ENCODE measurements around the gene BRSK2. TPM values are rescaled to one million over a fixed set of nuclear protein-coding genes. Genes with fewer than 3 reads are reported as not detected.
"Not testable (repeated sequence)": the region's sequence is repeated elsewhere in the genome, so short reads cannot be mapped to it uniquely, and the experiment has no call there.

BRSK2 gene
- total RNA-seq, 4 donors from 2014 or later = 0.26 to 0.30 TPM; not detected in 2

- 79% methylated on average over 25 of the region's 25 CpGs for WGBS
- TF ChIP-seq POLR2AphosphoS5 (IDR thresholded peaks at IDR 0.05) (no peak), POLR2A (IDR thresholded peaks at IDR 0.05) (no peak), EP300 (IDR thresholded peaks at IDR 0.05) (no peak), CTCF (IDR thresholded peaks at IDR 0.05) (no peak)
- no peak for DNase-seq (ENCODE audit: low spot score in 2 of 2)
These were observed 46.2 kb upstream of the BRSK2 start for GRCh38 chr11:1343391-1344055.

GRCh38 chr11:1344056-1344635, 45.6 kb upstream of the BRSK2 start:
- Histone ChIP-seq H3K4me1 (no peaks in the 10 kb centered on the region), H3K36me3 (no peaks in the 10 kb centered on the region), H3K27ac (no peak overlapping the region), H3K4me3 (no peak overlapping the region), H3K9me3 (no peaks in the 10 kb centered on the region), H3K27me3 (peaks cover 7% of the 10 kb centered on the region)
- WGBS = 80% methylated on average over 26 of the region's 26 CpGs
- TF ChIP-seq EP300 (IDR thresholded peaks at IDR 0.05) (no peak), POLR2A (IDR thresholded peaks at IDR 0.05) (no peak), CTCF (IDR thresholded peaks at IDR 0.05) (no peak), POLR2AphosphoS5 (IDR thresholded peaks at IDR 0.05) (no peak)
- DNase-seq (ENCODE audit: low spot score in 2 of 2) = peak in 1 of 2 donors; percentile 68

More at GRCh38 chr11:1343391-1344055, 46.2 kb upstream of the BRSK2 start:
- Histone ChIP-seq H3K4me1 (no peaks in the 10 kb centered on the region), H3K27me3 (peaks cover 1% of the 10 kb centered on the region), H3K4me3 (no peak overlapping the region), H3K9me3 (no peaks in the 10 kb centered on the region), H3K36me3 (no peaks in the 10 kb centered on the region), H3K27ac (no peak overlapping the region)

GRCh38 chr11:1345737-1346513, 43.8 kb upstream of the BRSK2 start:
- no peak overlapping the region for H3K27ac ChIP-seq
- no peak for TF ChIP-seq CTCF (IDR thresholded peaks at IDR 0.05)
- no peak for TF ChIP-seq POLR2AphosphoS5 (IDR thresholded peaks at IDR 0.05)
- TF ChIP-seq POLR2A (IDR thresholded peaks at IDR 0.05) = no peak
- TF ChIP-seq EP300 (IDR thresholded peaks at IDR 0.05) = no peak
- WGBS = 71% methylated on average over 26 of the region's 28 CpGs
- H3K27me3 ChIP-seq = peaks cover 21% of the 10 kb centered on the region
- H3K4me3 ChIP-seq = no peak overlapping the region
- no peaks in the 10 kb centered on the region for H3K4me1 ChIP-seq
- peak in 1 of 2 donors; percentile 70 for DNase-seq (ENCODE audit: low spot score in 2 of 2)
- no peaks in the 10 kb centered on the region for H3K36me3 ChIP-seq
- H3K9me3 ChIP-seq = no peaks in the 10 kb centered on the region

GRCh38 chr11:1346669-1347390, 42.9 kb upstream of the BRSK2 start:
- DNase-seq (ENCODE audit: low spot score in 2 of 2) = peak in 1 of 2 donors; percentile 74
- Histone ChIP-seq H3K27me3 (peaks cover 21% of the 10 kb centered on the region), H3K4me1 (no peaks in the 10 kb centered on the region), H3K4me3 (no peak overlapping the region), H3K36me3 (no peaks in the 10 kb centered on the region), H3K27ac (no peak overlapping the region), H3K9me3 (no peaks in the 10 kb centered on the region)
- no peak for TF ChIP-seq EP300 (IDR thresholded peaks at IDR 0.05)
- TF ChIP-seq POLR2A (IDR thresholded peaks at IDR 0.05) = no peak
- no peak for TF ChIP-seq POLR2AphosphoS5 (IDR thresholded peaks at IDR 0.05)
- TF ChIP-seq CTCF (IDR thresholded peaks at IDR 0.05) = no peak
- 88% methylated on average over 21 of the region's 28 CpGs for WGBS

GRCh38 chr11:1347411-1347999, 42.2 kb upstream of the BRSK2 start:
- H3K4me3 ChIP-seq, H3K27ac ChIP-seq, H3K4me1 ChIP-seq, H3K36me3 ChIP-seq, H3K9me3 ChIP-seq: not testable (repeated sequence)
- 89% methylated on average over 11 of the region's 18 CpGs for WGBS
- peak in 1 of 2 donors; percentile 43 for DNase-seq (ENCODE audit: low spot score in 2 of 2)
- H3K27me3 ChIP-seq = peaks cover 21% of the 10 kb centered on the region
